COLO829 (cell line): ENCODE measurements around the gene MRTFB.

Experiments
- DNase-seq: peaks from one replicate; pipeline ENCODE4 v3.0.0; 2012; ENCODE audit warnings: low spot score

The MRTFB gene

DNA sequence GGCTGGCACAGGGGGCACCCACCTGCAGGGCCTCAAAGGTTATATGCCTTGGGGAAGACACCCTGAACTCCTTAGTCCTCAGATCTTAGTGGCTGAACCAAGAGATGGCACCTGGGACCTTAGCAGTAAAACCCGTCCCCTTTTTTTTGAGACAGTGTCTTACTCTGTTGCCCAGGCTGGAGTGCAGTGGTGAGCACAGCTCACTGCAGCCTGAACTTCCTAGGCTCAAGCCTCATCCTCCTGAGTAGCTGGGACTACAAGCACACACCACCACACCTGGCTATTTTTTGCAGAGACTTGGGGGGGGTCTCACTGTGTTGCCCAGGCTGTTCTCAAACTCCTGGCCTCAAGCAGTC, 237.2 kb downstream of the MRTFB start:
- DNase-seq: no peak

DNA sequence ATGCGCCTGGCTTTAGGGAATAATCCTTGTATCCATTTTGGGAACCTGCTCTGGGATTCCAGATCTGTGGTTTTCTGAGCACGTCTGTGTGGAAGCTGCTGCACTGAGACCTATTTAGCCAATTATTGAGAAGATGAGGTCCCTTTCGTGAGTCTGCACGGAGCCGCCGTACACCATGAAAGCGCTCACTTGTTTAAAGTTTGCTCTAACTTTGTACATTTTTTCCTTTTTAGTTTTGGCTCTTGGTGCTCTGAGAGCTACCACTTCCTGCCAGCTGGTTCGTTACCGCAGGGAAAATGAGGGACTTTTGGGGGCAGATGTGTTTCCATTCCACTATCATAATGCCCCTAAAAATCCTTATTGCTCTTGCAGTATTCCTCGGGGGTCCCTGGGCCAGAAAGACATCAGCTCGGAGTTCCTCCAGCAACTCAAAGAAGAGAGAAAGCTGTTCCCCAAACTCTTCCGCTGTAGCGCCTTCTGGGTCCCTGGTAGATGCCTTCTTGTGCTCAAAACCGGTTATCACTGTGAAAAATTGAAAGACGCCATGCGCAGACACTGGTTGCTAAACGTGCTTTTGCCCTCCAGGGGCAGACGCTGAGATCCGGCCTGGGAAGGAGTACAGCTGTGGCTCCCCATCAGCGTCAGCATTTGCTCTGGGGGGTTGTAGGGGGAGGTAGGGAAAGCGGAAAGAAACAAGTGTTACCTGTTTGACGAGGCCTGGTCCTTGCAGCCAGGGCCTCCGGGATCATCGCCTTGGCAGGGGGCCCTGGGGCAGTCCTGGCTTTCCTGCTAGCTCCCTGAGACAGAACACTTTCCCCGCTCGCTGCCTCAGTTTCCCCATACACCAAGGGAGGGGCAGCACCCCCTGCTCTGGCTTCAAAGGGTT, 238.1 kb downstream of the MRTFB start:
- no peak for DNase-seq

DNA sequence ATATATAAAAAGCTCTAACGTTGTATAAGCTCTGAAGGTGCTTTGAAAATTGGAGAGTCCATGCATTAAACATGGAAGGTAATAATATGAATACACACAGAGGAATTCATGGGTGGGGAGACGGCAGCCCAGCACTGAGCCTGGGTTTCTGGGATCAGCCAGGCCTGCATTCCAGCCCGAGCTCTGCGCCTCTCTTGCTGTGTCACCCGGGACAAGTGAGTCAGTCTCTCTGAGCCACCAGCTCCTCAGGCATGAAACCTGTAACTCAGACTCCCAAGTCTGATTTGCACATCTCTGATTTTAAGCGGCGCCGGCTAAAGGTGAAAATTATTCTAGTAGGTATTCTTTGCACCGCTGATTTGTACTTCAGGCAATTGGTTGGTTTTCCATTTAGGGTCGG, 238.8 kb downstream of the MRTFB start:
- no peak for DNase-seq

DNA sequence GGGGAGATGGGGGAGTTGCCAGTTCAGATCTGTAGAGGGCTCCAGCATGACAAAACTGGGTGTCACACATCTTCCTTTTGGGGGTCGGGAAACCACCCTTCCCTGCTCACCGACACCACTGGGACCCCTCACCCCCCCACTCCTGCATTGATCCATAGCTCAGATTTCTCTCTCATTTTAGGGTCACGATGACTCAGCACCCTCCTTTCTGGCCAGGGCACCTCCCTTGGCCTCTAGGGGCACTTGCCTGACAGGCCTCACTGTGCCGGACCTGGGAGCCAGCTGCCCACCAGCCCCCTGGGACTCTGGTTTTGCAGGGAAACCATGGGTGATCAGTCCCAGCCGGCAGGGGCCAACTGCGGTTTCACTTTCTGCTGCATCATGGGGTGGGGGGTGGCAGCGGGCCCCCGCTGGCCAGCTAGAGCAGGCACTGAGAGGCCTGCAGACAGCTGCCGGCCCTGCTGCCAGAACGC, 239.4 kb downstream of the MRTFB start:
- DNase-seq: no peak

DNA sequence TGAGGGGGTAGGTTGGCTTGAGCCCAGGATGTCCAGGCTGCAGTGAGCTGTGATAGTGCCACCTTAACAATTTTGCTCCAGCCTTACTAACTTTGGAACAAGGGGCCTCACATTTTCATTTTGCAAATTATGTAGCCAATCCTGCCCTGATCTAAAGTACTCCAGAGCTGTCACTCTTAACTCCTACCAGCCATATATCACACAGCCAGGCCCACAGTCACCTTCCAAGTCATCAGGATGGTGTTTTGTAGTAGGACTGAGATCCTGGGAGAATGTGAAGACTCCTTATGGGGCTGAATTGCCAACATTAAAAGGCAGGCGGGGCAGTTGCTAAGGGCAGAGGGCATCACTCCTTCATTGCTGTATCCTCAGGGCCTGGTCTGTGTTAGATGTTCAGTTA, 243.0 kb downstream of the MRTFB start:
- no peak for DNase-seq

DNA sequence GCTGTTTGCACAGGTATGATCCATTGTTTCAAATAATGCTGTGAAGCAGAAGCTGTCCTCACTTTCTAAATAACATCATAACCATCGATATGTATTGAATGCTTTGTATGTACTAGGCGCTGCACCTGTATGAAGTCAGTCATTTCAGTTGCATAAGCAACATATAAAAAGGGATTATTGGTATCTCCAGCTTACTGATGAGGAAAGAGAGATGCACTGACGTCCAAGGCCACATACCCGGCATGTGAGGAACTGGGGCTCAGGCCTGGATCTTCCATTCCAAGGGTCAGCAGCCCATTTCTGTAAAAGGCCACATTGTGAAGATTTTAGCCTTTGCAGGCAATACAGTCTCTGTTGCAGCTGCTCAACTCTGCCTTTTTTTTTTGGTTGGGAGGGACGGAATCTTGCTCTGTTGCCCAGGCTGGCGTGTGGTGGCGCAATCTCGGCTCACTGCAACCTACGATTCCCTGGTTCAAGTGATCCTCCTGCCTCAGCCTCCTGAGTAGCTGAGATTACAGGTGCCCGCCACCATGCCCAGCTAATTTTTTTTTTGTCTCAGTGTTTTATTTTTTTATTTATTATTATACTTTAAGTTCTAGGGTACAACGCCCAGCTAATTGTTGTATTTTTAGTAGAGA, 244.7 kb downstream of the MRTFB start:
- DNase-seq: no peak
